ENCODE data around the gene UTP11. TPM values are rescaled to one million over a fixed set of nuclear protein-coding genes. Genes with fewer than 3 reads are reported as not detected.
"Not testable (repeated sequence)": the region's sequence is repeated elsewhere in the genome, so short reads cannot be mapped to it uniquely, and the experiment has no call there.

UTP11 gene
- total RNA-seq, 1 donor = 18.2 TPM

DNA sequence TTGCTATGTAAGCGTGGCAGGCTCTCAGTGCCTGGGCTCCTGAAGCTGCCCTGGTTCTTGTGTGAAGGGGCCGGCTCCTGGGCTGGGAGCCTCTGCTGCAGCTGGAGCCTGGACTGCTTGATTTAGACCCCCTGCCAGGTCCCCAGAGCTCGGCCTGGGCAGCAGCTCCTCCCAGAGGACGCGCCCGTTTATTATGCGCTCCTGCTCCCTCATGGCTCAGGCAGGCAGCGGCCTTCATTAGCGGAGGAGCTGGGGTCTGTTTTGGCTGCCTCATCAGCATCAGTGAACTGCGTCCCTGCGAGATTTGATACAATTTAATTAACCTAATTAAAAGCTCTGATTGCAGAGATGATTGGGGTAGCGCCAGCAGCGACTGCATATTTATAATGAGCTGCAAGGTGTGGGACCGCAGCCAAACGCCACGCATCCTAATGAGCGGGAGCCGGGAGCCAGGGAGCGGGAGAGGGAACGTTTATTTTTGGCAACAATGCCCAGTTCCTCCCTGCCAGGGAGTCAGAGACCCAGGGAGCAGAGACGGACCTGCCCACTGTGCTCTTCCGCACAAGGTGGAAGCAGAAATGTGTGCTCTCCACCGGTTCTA is 16.6 kb downstream of the UTP11 start:
- Histone ChIP-seq H3K4me1 (ENCODE audit: insufficient read depth, low read length) (peaks cover 23% of the 10 kb centered on the region), H3K4me3 (ENCODE audit: low read length) (no peak overlapping the region), H3K9me3 (ENCODE audit: low read depth, low read length) (no peaks in the 10 kb centered on the region), H3K27me3 (ENCODE audit: insufficient read depth, low read length) (no peaks in the 10 kb centered on the region)

- Histone ChIP-seq H3K27me3 (ENCODE audit: insufficient read depth, low read length) (no peaks in the 10 kb centered on the region), H3K9me3 (ENCODE audit: low read depth, low read length) (no peaks in the 10 kb centered on the region)
Observed at GRCh38 chr1:38029685-38030511, 17.4 kb downstream of the UTP11 start.

GRCh38 chr1:38030596-38031512 is 18.3 kb downstream of the UTP11 start:
- Histone ChIP-seq H3K4me3 (ENCODE audit: low read length) (no peak overlapping the region), H3K9me3 (ENCODE audit: low read depth, low read length) (no peaks in the 10 kb centered on the region), H3K4me1 (ENCODE audit: insufficient read depth, low read length) (peaks cover 23% of the 10 kb centered on the region), H3K27me3 (ENCODE audit: insufficient read depth, low read length) (no peaks in the 10 kb centered on the region)

More at GRCh38 chr1:38029685-38030511, 17.4 kb downstream of the UTP11 start:
- Histone ChIP-seq H3K4me1 (ENCODE audit: insufficient read depth, low read length) (peaks cover 23% of the 10 kb centered on the region), H3K4me3 (ENCODE audit: low read length) (no peak overlapping the region)

- Histone ChIP-seq H3K4me3 (ENCODE audit: low read length) (no peak overlapping the region), H3K9me3 (ENCODE audit: low read depth, low read length) (no peaks in the 10 kb centered on the region), H3K4me1 (ENCODE audit: insufficient read depth, low read length) (peaks cover 23% of the 10 kb centered on the region), H3K27me3 (ENCODE audit: insufficient read depth, low read length) (no peaks in the 10 kb centered on the region)
Observed at GRCh38 chr1:38031513-38031866, 19.0 kb downstream of the UTP11 start.

GRCh38 chr1:38032992-38033391 is 20.5 kb downstream of the UTP11 start:
- peaks cover 23% of the 10 kb centered on the region for H3K4me1 ChIP-seq (ENCODE audit: insufficient read depth, low read length)
- H3K9me3 ChIP-seq (ENCODE audit: low read depth, low read length); H3K4me3 ChIP-seq (ENCODE audit: low read length); H3K27me3 ChIP-seq (ENCODE audit: insufficient read depth, low read length): not testable (repeated sequence)

DNA sequence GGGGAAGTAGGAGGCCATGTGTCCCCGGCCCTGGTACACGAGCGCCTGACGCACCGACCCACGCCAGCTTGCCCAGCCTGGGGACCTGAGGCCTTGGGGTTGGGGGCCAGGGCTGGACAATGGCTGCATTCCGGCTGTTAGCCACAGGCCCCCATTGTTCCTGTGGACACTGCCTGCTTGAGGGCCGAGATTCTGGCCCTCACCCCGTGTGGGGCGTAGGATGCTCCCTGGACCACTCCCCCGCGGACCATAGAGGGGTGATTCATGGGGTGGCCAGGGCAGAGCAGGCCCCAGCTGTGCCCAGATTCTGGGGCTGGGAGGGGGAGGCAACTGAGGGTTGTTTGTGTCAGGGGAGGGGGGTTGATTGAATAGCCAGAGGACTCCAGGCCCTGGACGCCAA is 22.3 kb downstream of the UTP11 start:
- Histone ChIP-seq H3K4me3 (ENCODE audit: low read length) (no peak overlapping the region), H3K9me3 (ENCODE audit: low read depth, low read length) (no peaks in the 10 kb centered on the region), H3K27me3 (ENCODE audit: insufficient read depth, low read length) (no peaks in the 10 kb centered on the region), H3K4me1 (ENCODE audit: insufficient read depth, low read length) (peaks cover 10% of the 10 kb centered on the region)

DNA sequence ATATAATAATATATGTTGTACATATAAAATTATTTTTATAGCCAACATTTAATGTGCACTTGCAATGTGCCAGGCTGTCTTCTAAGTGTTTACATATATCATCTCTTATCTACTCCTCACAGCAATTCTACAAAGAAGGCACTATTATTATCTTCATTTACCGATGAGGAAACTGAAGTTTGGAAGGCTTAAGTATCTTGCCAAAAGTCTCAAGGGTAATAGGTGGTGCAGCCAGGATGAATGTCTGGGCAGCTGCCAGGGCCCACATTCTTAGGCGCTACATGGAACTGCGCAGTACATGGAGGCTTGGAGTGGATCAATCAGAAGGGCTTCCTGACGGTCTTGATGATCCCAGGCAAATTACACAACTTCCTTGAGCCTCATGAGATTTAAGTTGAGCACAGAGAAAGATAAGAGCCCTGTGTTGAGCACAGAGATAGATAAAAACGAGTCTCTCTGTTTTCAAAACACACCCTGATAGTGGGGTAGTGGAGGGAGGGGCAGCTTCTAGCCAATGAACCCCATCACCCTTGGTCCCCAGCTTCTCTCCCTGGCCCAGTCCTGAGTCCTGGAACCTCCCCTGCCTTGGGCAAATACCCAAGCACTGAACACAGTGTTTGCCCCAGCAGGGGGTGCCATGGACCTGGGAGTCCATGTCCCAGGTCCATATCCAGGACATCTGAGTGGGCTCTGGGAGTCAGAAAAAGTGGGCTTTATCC is 24.8 kb downstream of the UTP11 start:
- Histone ChIP-seq H3K4me3 (ENCODE audit: low read length) (no peak overlapping the region), H3K27me3 (ENCODE audit: insufficient read depth, low read length) (peaks cover 17% of the 10 kb centered on the region), H3K4me1 (ENCODE audit: insufficient read depth, low read length) (no peaks in the 10 kb centered on the region), H3K9me3 (ENCODE audit: low read depth, low read length) (no peaks in the 10 kb centered on the region)

DNA sequence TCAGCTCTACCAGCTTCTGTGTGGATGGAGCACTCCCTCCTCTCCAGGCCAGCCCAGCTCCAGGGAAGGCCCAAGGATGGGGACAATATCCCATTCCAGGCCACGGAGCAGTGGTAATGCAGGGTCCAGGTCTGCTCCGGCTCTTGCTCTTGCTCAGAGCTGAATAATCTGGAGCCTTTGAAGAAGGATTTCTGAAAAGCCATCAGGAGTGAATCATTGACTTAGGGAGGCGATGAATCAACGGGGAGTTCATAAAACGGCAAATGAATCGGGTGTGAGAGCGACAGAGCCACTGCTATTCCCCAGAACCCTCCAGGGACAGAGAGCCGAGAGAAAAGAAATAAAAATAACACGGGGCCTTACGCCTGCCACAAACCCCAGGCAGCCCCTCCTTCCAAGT is 26.3 kb downstream of the UTP11 start:
- H3K27me3 ChIP-seq (ENCODE audit: insufficient read depth, low read length) = peaks cover 31% of the 10 kb centered on the region
- H3K4me1 ChIP-seq (ENCODE audit: insufficient read depth, low read length) = no peaks in the 10 kb centered on the region
- H3K4me3 ChIP-seq (ENCODE audit: low read length) = no peak overlapping the region
- H3K9me3 ChIP-seq (ENCODE audit: low read depth, low read length) = no peaks in the 10 kb centered on the region

GRCh38 chr1:38039331-38040088 is 27.0 kb downstream of the UTP11 start:
- H3K27me3 ChIP-seq (ENCODE audit: insufficient read depth, low read length) = peaks cover 38% of the 10 kb centered on the region
- no peak overlapping the region for H3K4me3 ChIP-seq (ENCODE audit: low read length)
- H3K9me3 ChIP-seq (ENCODE audit: low read depth, low read length) = no peaks in the 10 kb centered on the region
- H3K4me1 ChIP-seq (ENCODE audit: insufficient read depth, low read length) = peaks cover 6% of the 10 kb centered on the region

GRCh38 chr1:38041936-38042834 is 29.7 kb downstream of the UTP11 start:
- no peak overlapping the region for H3K4me3 ChIP-seq (ENCODE audit: low read length)
- H3K27me3 ChIP-seq (ENCODE audit: insufficient read depth, low read length) = peaks cover 45% of the 10 kb centered on the region
- peaks cover 17% of the 10 kb centered on the region for H3K4me1 ChIP-seq (ENCODE audit: insufficient read depth, low read length)
- H3K9me3 ChIP-seq (ENCODE audit: low read depth, low read length) = no peaks in the 10 kb centered on the region

GRCh38 chr1:38043036-38043747 is 30.7 kb downstream of the UTP11 start:
- Histone ChIP-seq H3K4me1 (ENCODE audit: insufficient read depth, low read length) (peaks cover 17% of the 10 kb centered on the region), H3K4me3 (ENCODE audit: low read length) (no peak overlapping the region), H3K27me3 (ENCODE audit: insufficient read depth, low read length) (peaks cover 53% of the 10 kb centered on the region), H3K9me3 (ENCODE audit: low read depth, low read length) (no peaks in the 10 kb centered on the region)

- Histone ChIP-seq H3K27me3 (ENCODE audit: insufficient read depth, low read length) (peaks cover 57% of the 10 kb centered on the region), H3K9me3 (ENCODE audit: low read depth, low read length) (no peaks in the 10 kb centered on the region), H3K4me3 (ENCODE audit: low read length) (no peak overlapping the region), H3K4me1 (ENCODE audit: insufficient read depth, low read length) (peaks cover 17% of the 10 kb centered on the region)
Observed at GRCh38 chr1:38044221-38045215, 32.0 kb downstream of the UTP11 start.

All from mononuclear cell (primary cell).